ENCODE measurements around the gene CPLANE2. TPM values are rescaled to one million over a fixed set of nuclear protein-coding genes. Genes with fewer than 3 reads are reported as not detected.

The CPLANE2 gene, protein sequence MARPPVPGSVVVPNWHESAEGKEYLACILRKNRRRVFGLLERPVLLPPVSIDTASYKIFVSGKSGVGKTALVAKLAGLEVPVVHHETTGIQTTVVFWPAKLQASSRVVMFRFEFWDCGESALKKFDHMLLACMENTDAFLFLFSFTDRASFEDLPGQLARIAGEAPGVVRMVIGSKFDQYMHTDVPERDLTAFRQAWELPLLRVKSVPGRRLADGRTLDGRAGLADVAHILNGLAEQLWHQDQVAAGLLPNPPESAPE
- total RNA-seq (2014; rRNA removed; shearing (Covaris generic)) (7.9 and 11.6 TPM in 2 replicates), total RNA-seq (2022) (15.4 and 15.6 TPM in 2 replicates), Bru-seq, nascent RNA (percentile 38 among the genes with signal in this experiment), BruChase-seq, experiment 1, labeled RNA remaining after a 6-hour chase (percentile 40 among the genes with signal in this experiment), BruChase-seq, experiment 2, labeled RNA remaining after a 2-hour chase (percentile 45 among the genes with signal in this experiment)
- long read RNA-seq, partial matches to known transcripts = 1 of 2 reads
- long read RNA-seq, other reads (novel, unspliced or antisense) = 0 of 2 reads

DNA sequence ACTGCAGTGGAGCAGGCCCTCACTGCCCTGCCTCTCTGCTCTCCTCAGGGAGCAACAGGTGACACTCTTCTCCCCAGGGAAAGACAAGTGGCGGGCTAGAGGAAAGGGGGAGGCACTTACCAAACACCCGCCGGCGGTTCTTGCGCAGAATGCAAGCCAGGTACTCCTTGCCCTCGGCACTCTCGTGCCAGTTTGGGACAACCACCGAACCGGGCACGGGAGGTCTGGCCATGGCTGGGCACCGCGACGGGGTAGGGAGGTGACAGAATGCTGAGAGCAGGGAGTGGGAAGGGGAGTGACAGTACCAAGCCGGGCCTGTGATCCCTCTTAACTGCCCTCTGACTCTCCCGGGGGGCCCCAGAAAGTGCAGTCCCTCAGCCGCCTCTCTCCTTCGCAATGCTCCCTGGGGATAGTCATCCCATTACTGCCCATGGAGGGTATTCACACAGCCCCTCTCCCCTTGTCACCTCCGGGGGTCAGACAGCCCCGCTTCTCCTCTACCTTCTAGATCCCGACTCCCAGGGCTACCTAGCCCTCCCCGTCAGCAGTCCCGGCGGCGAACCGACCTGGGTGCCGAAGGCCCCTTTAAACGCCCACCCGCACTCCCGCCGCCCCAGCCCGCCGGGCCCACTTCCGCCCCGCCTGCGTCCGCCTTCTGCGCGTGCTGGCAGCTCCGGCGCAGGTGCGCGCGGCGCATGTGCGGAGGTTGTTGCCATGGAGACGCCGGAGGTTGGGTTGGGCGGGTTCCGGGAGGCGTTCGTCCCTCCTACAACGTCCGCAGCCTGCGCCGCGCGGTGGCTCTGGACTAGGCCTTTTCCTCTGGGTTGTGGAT lies at the start of gene CPLANE2:
TSS of gene CPLANE2 (minus strand) at position 673 of the 832 bp plus-strand sequence. CDS start at position 232, 441 bp downstream.
- no peaks in the 10 kb centered on the region for H3K79me2 ChIP-seq (ENCODE audit: insufficient read depth, low read depth, low read length)
- peak within 1 kb of the TSS; percentile 94 for H3K4me2 ChIP-seq (ENCODE audit: low read length)
- no TSS peak for BruUV-seq (replicated peaks)
- CTCF ChIA-PET (ENCODE audit: unreplicated experiment) = no interaction called here
- H3K36me3 ChIP-seq (ENCODE audit: insufficient read depth, low read length) = no peaks in the 10 kb centered on the region
- H2AFZ ChIP-seq (ENCODE audit: low read length) = peak within 1 kb of the TSS; percentile 97
- peak within 1 kb of the TSS; percentile 80 for H3K4me3 ChIP-seq (ENCODE audit: low read depth, low read length, poor library complexity, severe bottlenecking)
- TF ChIP-seq, protein P1, sequence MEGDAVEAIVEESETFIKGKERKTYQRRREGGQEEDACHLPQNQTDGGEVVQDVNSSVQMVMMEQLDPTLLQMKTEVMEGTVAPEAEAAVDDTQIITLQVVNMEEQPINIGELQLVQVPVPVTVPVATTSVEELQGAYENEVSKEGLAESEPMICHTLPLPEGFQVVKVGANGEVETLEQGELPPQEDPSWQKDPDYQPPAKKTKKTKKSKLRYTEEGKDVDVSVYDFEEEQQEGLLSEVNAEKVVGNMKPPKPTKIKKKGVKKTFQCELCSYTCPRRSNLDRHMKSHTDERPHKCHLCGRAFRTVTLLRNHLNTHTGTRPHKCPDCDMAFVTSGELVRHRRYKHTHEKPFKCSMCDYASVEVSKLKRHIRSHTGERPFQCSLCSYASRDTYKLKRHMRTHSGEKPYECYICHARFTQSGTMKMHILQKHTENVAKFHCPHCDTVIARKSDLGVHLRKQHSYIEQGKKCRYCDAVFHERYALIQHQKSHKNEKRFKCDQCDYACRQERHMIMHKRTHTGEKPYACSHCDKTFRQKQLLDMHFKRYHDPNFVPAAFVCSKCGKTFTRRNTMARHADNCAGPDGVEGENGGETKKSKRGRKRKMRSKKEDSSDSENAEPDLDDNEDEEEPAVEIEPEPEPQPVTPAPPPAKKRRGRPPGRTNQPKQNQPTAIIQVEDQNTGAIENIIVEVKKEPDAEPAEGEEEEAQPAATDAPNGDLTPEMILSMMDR (conservative IDR thresholded peaks at IDR 0.05; ENCODE audit: low read length) = no peak; the same call in 1 of the 2 replicates
- H4K20me1 ChIP-seq (ENCODE audit: insufficient read depth, low read length) = no peaks in the 10 kb centered on the region
- H3K27ac ChIP-seq (ENCODE audit: low read depth, low read length, poor library complexity, severe bottlenecking) = peak within 1 kb of the TSS; percentile 60
- no peaks in the 10 kb centered on the region for H3K9me2 ChIP-seq (ENCODE audit: insufficient read depth, low read length)
- intact Hi-C loops (cut with micrococcal nuclease; ENCODE audit: unreplicated experiment) = loop anchor here (2.0 to 5.0 kb wide), 3 partner anchors 30 to 131 kb away; partner anchors contain the start of genes FBXO42 and SZRD1
- POLR2A ChIA-PET = interaction anchor here (1.7 to 2.2 kb wide), 2 partner anchors 12 to 21 kb away, joined by 5 to 10 read pairs; no protein-coding TSS in a partner anchor
- peaks cover 16% of the 10 kb centered on the region for H3K4me1 ChIP-seq (ENCODE audit: insufficient read depth, low read length, poor library complexity, severe bottlenecking)
- peak; percentile 96 for DNase-seq (ENCODE audit: low spot score)
- H3K9me3 ChIP-seq (ENCODE audit: low read length) = no peaks in the 10 kb centered on the region

DNA sequence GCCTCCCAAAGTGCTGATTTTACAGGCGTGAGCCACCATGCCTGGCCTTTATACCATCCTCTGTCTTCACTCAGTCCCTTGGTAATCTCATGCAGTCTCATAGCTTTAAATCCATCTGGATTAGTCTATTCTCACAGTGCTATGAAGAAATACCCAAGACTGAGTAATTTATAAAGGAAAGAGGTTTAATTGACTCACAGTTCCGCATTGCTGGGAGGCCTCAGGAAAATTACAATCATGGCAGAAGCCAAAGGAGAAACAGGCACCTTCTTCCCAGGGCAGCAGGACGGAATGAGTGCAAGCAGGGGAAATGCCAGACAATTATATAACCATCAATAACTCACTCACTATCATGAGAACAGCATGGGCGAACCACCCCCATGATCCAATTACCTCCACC lies 49.1 kb upstream of the CPLANE2 start:
- Histone ChIP-seq H3K4me1 (ENCODE audit: insufficient read depth, low read length, poor library complexity, severe bottlenecking) (no peaks in the 10 kb centered on the region), H3K79me2 (ENCODE audit: insufficient read depth, low read depth, low read length) (no peaks in the 10 kb centered on the region), H4K20me1 (ENCODE audit: insufficient read depth, low read length) (no peaks in the 10 kb centered on the region), H3K9me3 (ENCODE audit: low read length) (no peaks in the 10 kb centered on the region), H2AFZ (ENCODE audit: low read length) (no peak overlapping the region), H3K9me2 (ENCODE audit: insufficient read depth, low read length) (no peaks in the 10 kb centered on the region), H3K4me3 (ENCODE audit: low read depth, low read length, poor library complexity, severe bottlenecking) (no peak overlapping the region), H3K4me2 (ENCODE audit: low read length) (no peak overlapping the region), H3K27ac (ENCODE audit: low read depth, low read length, poor library complexity, severe bottlenecking) (no peak overlapping the region), H3K36me3 (ENCODE audit: insufficient read depth, low read length) (peaks cover 22% of the 10 kb centered on the region)
- CTCF ChIA-PET (ENCODE audit: unreplicated experiment) = no interaction called here
- TF ChIP-seq, protein P1 (conservative IDR thresholded peaks at IDR 0.05; ENCODE audit: low read length) = no peak
- TF ChIP-seq EZH2phosphoT487 (IDR thresholded peaks at IDR 0.05; ENCODE audit: borderline replicate concordance, low read depth, low read length) = no peak
- POLR2A ChIA-PET = no interaction called here
- BruUV-seq (replicated peaks) = no TSS peak
- DNase-seq (ENCODE audit: low spot score) = no peak
- intact Hi-C loops (cut with micrococcal nuclease; ENCODE audit: unreplicated experiment) = no loop called here

Data from OCI-LY7 (cell line).